NCI-H2196 (cell line): Measurements from ENCODE around the gene B4GALT1.
A peak's percentile ranks its signal among the peaks of the same experiment; 100 is the strongest.

Experiments
- DNase-seq: peaks from one replicate; lab custom pipeline; 2025; ENCODE audit not compliant: unreplicated experiment; lab: John Stamatoyannopoulos, UW

The B4GALT1 gene

GRCh38 chr9:33167084-33167971 is at the start of gene B4GALT1:
B4GALT1 (minus strand) TSS chr9:33167336; CDS start chr9:33167169, 167 bp downstream.
- DNase-seq = peak; percentile 84

GRCh38 chr9:33211695-33212393 is 44.7 kb upstream of the B4GALT1 start:
- peak; percentile 42 for DNase-seq

GRCh38 chr9:33210006-33210715 is 43.0 kb upstream of the B4GALT1 start:
- no peak for DNase-seq

GRCh38 chr9:33209394-33209793 is 42.3 kb upstream of the B4GALT1 start:
- no peak for DNase-seq

- no peak for DNase-seq
These were observed 35.5 kb upstream of the B4GALT1 start for GRCh38 chr9:33202552-33203201.

GRCh38 chr9:33202018-33202417 is 34.9 kb upstream of the B4GALT1 start:
- no peak for DNase-seq

GRCh38 chr9:33198165-33198564 is 31.0 kb upstream of the B4GALT1 start:
- peak; percentile 15 for DNase-seq

GRCh38 chr9:33197279-33198152 is 30.4 kb upstream of the B4GALT1 start:
- DNase-seq = no peak

GRCh38 chr9:33196736-33197135 is 29.6 kb upstream of the B4GALT1 start:
- DNase-seq = no peak

- no peak for DNase-seq
These were observed 26.7 kb upstream of the B4GALT1 start for GRCh38 chr9:33193818-33194217.

- no peak for DNase-seq
These were observed 25.5 kb upstream of the B4GALT1 start for GRCh38 chr9:33192493-33193255.

- no peak for DNase-seq
These were observed 23.0 kb upstream of the B4GALT1 start for GRCh38 chr9:33190021-33190705.

- no peak for DNase-seq
These were observed 22.2 kb upstream of the B4GALT1 start for GRCh38 chr9:33189331-33189791.

- DNase-seq = no peak
These were observed 21.6 kb upstream of the B4GALT1 start for GRCh38 chr9:33188711-33189110.

GRCh38 chr9:33187519-33188218 is 20.5 kb upstream of the B4GALT1 start:
- peak; percentile 71 for DNase-seq

GRCh38 chr9:33186457-33187168 is 19.5 kb upstream of the B4GALT1 start:
- no peak for DNase-seq

- DNase-seq = no peak
These were observed 18.7 kb upstream of the B4GALT1 start for GRCh38 chr9:33185858-33186257.
